Astrocyte of the cerebellum (primary cell): ENCODE data around the gene ZDHHC14.

Source experiments
- DNase-seq: peaks from one replicate; pipeline ENCODE4 v3.0.0-alpha.2; 2011; ENCODE audit warnings: low read depth
- H3K4me3 ChIP-seq: 2 replicates; pipeline ENCODE4 v1.5.1; 2011; ENCODE audit warnings: mild to moderate bottlenecking, low read depth, low read length, moderate library complexity
- CTCF ChIP-seq: IDR thresholded peaks from 2 replicates; pipeline ENCODE4 v1.5.1; 2012; ENCODE audit warnings: low read length, low read depth, moderate library complexity, mild to moderate bottlenecking; ENCODE audit errors: missing control alignments
- in situ Hi-C: cut with HindIII; loops from 2 replicates; pipeline ENCODE4 v1.10.0; 2017; ENCODE audit warnings: low sequenced_read_pairs

Gene ZDHHC14

GRCh38 chr6:157524735-157525134 is 143.7 kb downstream of the ZDHHC14 start:
- no peak for TF ChIP-seq CTCF
- no peak for DNase-seq
- no peak overlapping the region for H3K4me3 ChIP-seq
- in situ Hi-C loops = no loop called here

GRCh38 chr6:157525292-157525889 is 144.4 kb downstream of the ZDHHC14 start:
- DNase-seq = no peak
- TF ChIP-seq CTCF = no peak
- in situ Hi-C loops = no loop called here
- H3K4me3 ChIP-seq = no peak overlapping the region

GRCh38 chr6:157525918-157526425 is 145.0 kb downstream of the ZDHHC14 start:
- in situ Hi-C loops = no loop called here
- TF ChIP-seq CTCF = no peak
- DNase-seq = no peak
- H3K4me3 ChIP-seq = no peak overlapping the region

GRCh38 chr6:157527471-157527907 is 146.5 kb downstream of the ZDHHC14 start:
- H3K4me3 ChIP-seq = no peak overlapping the region
- in situ Hi-C loops = no loop called here
- TF ChIP-seq CTCF = no peak
- no peak for DNase-seq

GRCh38 chr6:157528931-157529653 is 148.1 kb downstream of the ZDHHC14 start:
- in situ Hi-C loops = no loop called here
- TF ChIP-seq CTCF = no peak
- DNase-seq = no peak
- H3K4me3 ChIP-seq = no peak overlapping the region

- no peak for DNase-seq
- no peak for TF ChIP-seq CTCF
- in situ Hi-C loops = no loop called here
- no peak overlapping the region for H3K4me3 ChIP-seq
These were observed 148.7 kb downstream of the ZDHHC14 start for GRCh38 chr6:157529654-157530039.
